HG03558 (cell line): ENCODE results near the gene ZC3H12C.

Experiments
- ATAC-seq: cut with Tn5 transposase; IDR thresholded peaks from one replicate; pipeline ENCODE4 v1.9.1; 2021; ENCODE audit warnings: moderate number of reproducible peaks; ENCODE audit not compliant: unreplicated experiment; ENCODE audit errors: extremely low read depth

ZC3H12C gene

DNA sequence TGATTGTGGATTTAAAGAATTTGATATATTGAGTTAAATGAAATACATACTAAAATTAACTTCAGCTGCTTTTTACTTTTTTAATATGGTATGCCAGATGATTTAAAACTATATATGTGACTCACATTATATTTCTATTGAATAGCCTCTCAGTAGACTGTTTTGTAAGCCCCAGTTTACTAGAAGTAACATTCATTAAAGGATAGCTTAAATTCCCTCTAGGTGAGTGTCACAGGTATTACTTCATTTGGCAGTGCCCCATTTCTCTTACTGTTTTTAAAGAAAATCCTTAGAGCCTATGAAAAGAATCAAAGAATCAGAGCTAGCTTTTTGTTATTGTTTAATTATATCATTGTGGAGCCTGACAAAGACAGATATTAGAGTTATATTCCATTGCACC, 48.6 kb downstream of the ZC3H12C start:
- no peak for ATAC-seq

DNA sequence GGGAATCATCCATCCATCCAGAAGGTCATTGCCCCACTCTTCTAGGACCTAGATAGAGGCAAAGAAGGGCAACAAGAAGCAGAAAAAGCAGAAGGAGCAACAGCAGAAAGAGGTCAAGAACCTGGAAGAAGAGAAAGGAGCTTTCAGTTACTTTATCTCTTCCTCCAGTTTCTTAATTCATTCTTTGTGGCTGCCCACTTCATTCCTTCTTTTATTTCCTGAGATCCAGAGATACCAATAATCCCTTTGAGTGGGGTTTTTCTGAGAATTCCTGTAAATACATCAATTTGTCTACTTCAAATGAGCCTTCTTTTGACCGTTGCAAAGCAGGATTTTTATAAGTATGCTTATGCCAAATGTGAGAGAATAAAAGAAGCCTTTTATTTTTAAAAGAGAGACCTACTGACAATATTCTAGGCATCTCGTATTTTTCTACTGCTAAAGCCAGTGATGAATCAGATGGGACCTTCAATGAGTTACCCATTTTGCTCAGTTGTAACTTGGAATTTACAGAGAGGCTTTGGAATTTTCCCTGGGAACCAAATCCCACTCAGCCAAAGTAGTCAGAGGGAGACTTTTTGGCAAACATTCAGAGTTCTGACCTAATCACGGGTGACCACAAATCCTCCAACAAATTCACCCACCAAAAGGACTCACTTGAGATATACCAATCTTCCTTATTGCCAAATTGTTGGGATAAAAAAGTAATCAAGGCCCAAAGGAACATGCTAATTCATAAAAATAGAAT, 54.9 kb downstream of the ZC3H12C start:
- ATAC-seq = no peak

DNA sequence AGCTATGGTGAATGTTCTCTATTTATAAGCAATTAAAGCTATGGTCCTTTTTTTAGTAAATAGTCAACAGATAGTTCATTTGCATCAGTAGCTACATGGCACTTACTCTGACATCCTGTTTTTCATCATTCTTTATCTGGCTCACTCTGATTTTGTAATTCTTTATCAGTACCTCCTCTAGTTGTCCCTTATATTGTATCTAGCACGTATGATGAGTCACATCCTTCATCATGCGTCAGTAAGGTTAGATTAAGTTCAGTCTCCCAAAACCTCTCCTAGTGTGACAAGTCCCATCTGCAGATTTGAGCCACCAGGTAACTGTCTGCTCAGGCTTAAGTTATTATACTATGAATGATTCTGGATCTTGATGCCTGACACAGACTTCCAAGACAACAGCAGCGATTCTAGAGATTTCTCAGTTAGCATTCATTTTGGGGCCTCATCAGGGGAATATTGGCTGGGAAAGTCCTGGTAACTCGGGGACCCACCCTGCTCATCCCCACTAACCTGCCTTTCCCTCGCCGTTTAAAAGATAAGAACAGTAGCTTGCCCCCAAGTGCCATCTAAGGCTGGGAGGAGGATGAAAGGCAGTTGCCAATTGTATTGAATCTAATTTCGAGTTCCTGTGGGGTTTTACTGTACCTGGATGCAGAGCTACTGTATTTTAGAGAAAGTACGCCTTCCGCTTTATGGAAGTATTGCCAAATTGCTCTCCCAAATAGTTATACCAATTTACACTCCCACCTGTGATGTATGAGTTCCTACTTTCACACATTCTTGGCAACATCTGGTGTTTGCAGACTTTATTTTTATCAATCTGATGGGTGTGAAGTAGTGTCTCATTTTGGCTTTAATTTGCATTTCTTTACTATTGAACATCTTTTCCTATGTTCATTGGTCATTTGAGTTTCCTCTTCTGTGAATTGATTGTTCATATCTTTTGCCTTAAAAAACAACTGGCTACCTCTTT, 55.9 kb downstream of the ZC3H12C start:
- no peak for ATAC-seq

- no peak for ATAC-seq
Observed at GRCh38 chr11:110152199-110152598, 59.0 kb downstream of the ZC3H12C start.

- ATAC-seq = no peak
Observed at GRCh38 chr11:110153474-110153873, 60.3 kb downstream of the ZC3H12C start.

DNA sequence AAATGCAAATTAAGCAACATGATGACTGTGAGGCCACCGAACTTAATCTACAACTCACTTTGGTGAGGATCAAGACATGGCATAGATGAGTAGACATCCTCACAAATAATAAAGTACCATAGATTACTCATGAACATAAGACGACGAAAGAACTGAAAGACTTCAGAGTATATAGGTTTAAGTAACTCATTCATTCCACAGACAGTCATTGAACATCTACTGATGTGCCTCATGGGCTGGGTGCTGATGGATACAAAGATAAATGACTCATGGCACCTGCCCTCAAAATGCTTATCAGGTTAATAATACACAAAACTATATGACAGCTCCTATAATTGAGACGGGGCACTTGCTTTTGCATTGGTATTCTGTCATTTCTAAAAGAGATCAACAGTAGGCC, 63.3 kb downstream of the ZC3H12C start:
- ATAC-seq = no peak

GRCh38 chr11:110158317-110159200, 65.4 kb downstream of the ZC3H12C start:
- no peak for ATAC-seq

- ATAC-seq = no peak
Observed at GRCh38 chr11:110159476-110159875, 66.3 kb downstream of the ZC3H12C start.

- ATAC-seq = no peak
Observed at GRCh38 chr11:110160016-110160415, 66.8 kb downstream of the ZC3H12C start.

- no peak for ATAC-seq
Observed at GRCh38 chr11:110160437-110160836, 67.2 kb downstream of the ZC3H12C start.

DNA sequence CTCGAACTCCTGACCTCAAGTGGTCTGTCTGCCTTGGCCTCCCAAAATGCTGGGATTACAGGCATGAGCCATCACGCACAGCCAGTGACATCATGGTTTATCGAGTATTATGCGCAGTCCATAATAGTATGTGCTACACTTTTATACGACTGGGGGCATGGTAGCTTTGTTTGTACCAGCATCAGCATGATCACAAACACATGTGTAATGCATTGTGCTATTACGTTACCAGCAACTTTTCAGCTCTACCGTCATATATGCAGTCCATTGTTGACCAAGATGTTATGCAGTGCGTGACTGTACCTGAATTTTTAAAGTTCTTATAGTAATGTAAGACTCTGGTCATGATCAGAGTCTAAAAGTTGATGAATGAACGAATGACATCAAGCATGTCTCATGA, 67.9 kb downstream of the ZC3H12C start:
- ATAC-seq = no peak

- no peak for ATAC-seq
Observed at GRCh38 chr11:110162216-110162615, 69.0 kb downstream of the ZC3H12C start.

- no peak for ATAC-seq
Observed at GRCh38 chr11:110165039-110165925, 72.1 kb downstream of the ZC3H12C start.

DNA sequence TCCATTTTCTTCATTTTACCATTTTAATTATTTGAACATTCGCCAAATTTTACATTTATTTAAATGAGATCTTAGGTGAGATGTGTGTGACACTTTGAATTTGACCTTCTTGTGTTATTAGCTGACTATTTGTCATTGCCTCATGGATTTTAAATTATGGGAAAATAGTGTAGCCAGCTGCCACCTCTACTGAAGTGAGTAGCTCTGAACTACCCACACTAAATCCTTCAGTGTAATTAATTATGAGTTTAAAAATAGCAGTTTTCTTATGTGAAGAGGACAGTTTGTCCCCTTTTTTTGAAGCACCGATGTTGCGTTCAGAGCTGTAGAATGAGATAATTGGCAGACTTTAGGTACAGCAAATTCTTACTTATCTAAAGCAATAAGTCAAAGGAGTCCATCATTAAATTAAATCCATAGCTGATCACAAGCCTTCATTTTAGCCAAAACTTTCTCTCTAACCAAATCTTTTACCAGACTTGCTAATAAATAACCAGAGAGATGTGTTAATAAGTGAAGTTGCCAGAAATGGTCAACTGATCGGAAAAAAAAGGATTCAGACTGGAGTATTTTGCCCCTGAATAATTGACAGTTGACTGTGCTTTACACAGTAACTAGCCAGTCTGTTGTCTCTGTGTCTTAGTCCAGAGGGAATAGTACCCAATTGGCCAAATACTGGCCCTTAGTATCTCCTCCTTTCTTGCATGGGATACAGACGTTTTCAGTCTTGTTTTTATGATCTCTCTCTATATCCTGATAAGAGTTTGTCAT, 75.0 kb downstream of the ZC3H12C start:
- no peak for ATAC-seq

DNA sequence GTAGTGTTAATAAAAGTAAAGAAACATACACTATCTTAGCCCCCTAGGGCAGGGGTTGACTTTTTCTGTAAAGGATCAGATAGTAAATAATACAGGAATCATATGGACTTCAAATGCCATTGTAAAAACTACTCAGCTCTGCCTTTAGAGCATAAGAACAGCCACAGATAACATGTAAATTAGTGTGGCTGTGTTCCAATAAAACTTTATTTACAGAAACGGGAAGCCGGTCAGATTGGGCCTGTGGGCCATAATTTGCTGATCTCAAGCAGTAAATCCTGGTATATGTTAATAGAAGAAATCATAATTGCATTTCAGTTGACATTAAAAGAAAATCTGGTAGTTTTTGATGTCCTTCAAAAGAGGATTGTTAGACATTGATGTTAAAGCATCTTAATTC, 76.5 kb downstream of the ZC3H12C start:
- no peak for ATAC-seq

DNA sequence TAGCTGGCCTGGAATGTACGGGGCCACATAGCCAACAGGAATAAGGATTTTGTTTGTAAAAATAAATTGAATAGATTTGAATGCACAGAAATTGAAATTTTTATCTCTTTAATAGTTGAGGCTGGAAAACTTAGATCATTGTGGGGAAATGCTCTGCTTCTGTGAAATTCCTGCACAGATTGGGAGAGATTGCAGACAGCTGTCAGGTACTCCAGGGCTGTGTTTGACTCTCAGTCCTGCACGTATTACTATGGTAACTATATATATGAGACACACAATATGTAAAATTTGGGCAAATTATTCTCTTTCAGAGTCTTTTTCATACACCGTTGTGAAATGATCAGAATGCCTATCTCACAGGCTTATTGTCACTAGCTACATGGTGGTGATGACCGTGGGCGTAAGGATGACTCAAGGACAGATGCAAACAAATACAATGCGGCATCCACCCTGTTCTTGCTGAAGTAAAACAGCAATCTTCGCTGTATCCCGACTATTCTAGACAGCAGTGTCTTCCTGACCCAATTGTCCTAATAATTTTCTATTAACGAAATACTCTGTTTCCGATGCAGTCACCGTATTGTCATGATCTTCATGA, 79.4 kb downstream of the ZC3H12C start:
- no peak for ATAC-seq

GRCh38 chr11:110173811-110174644, 80.8 kb downstream of the ZC3H12C start:
- ATAC-seq = peak; percentile 40
